ENCODE data around the gene RAD51B. TPM values are rescaled to one million over a fixed set of nuclear protein-coding genes. Genes with fewer than 3 reads are reported as not detected.

RAD51B gene
- total RNA-seq, 2 donors from 2014 or later, result 31.1 to 67.3 TPM

- ATAC-seq (no peak), DNase-seq (ENCODE audit: low spot score) (no peak)
- Mint-ChIP-seq H3K9me3 (no peaks in the 10 kb centered on the region), H3K4me3 (no peak overlapping the region), H3K27me3 (peaks cover 0 to 2% of the 10 kb centered on the region in 2 donors), H3K27ac (no peak overlapping the region), H3K4me1 (ENCODE audit: low read depth in 2 of 2) (peaks cover 0 to 5% of the 10 kb centered on the region in 2 donors), H3K36me3 (no peaks in the 10 kb centered on the region)
These were observed 853.2 kb downstream of the RAD51B start for GRCh38 chr14:68672609-68673285.

- no peaks in the 10 kb centered on the region for H3K9me3 Mint-ChIP-seq
- H3K27me3 Mint-ChIP-seq, result peaks cover 0 to 2% of the 10 kb centered on the region in 2 donors
- ATAC-seq (peak in 1 of 2 donors; percentile 26), DNase-seq (ENCODE audit: low spot score) (no peak)
- no peaks in the 10 kb centered on the region for H3K36me3 Mint-ChIP-seq
- H3K4me3 Mint-ChIP-seq, result no peak overlapping the region
- no peak overlapping the region for H3K27ac Mint-ChIP-seq
- peaks cover 0 to 5% of the 10 kb centered on the region in 2 donors for H3K4me1 Mint-ChIP-seq (ENCODE audit: low read depth in 2 of 2)
These were observed 853.9 kb downstream of the RAD51B start for GRCh38 chr14:68673464-68673863.

- H3K36me3 Mint-ChIP-seq, result no peaks in the 10 kb centered on the region
- no peak overlapping the region for H3K27ac Mint-ChIP-seq
- no peaks in the 10 kb centered on the region for H3K9me3 Mint-ChIP-seq
- H3K4me3 Mint-ChIP-seq, result no peak overlapping the region
- ATAC-seq, result no peak
- peaks cover 0 to 2% of the 10 kb centered on the region in 2 donors for H3K27me3 Mint-ChIP-seq
- DNase-seq (ENCODE audit: low spot score), result no peak
- H3K4me1 Mint-ChIP-seq (ENCODE audit: low read depth in 2 of 2), result peaks cover 0 to 6% of the 10 kb centered on the region in 2 donors
These were observed 855.1 kb downstream of the RAD51B start for GRCh38 chr14:68674538-68675232.

GRCh38 chr14:68675233-68675577 is 855.6 kb downstream of the RAD51B start:
- DNase-seq (ENCODE audit: low spot score) (no peak), ATAC-seq (no peak)
- no peak overlapping the region for H3K4me3 Mint-ChIP-seq
- H3K27me3 Mint-ChIP-seq, result peaks cover 0 to 2% of the 10 kb centered on the region in 2 donors
- H3K27ac Mint-ChIP-seq, result no peak overlapping the region
- no peaks in the 10 kb centered on the region for H3K36me3 Mint-ChIP-seq
- H3K4me1 Mint-ChIP-seq (ENCODE audit: low read depth in 2 of 2), result peaks cover 0 to 7% of the 10 kb centered on the region in 2 donors
- H3K9me3 Mint-ChIP-seq, result no peaks in the 10 kb centered on the region

GRCh38 chr14:68676511-68676943 is 856.9 kb downstream of the RAD51B start:
- H3K27ac Mint-ChIP-seq, result no peak overlapping the region
- no peak for ATAC-seq
- no peak for DNase-seq (ENCODE audit: low spot score)
- peaks cover 0 to under 1% of the 10 kb centered on the region in 2 donors for H3K27me3 Mint-ChIP-seq
- no peak overlapping the region for H3K4me3 Mint-ChIP-seq
- H3K9me3 Mint-ChIP-seq, result no peaks in the 10 kb centered on the region
- peaks cover 0 to 7% of the 10 kb centered on the region in 2 donors for H3K4me1 Mint-ChIP-seq (ENCODE audit: low read depth in 2 of 2)
- no peaks in the 10 kb centered on the region for H3K36me3 Mint-ChIP-seq

GRCh38 chr14:68677476-68677875 is 857.9 kb downstream of the RAD51B start:
- H3K4me1 Mint-ChIP-seq (ENCODE audit: low read depth in 2 of 2), result peaks cover 0 to 7% of the 10 kb centered on the region in 2 donors
- no peaks in the 10 kb centered on the region for H3K27me3 Mint-ChIP-seq
- H3K4me3 Mint-ChIP-seq, result no peak overlapping the region
- no peak overlapping the region for H3K27ac Mint-ChIP-seq
- H3K9me3 Mint-ChIP-seq, result no peaks in the 10 kb centered on the region
- DNase-seq (ENCODE audit: low spot score), result no peak
- ATAC-seq, result no peak
- H3K36me3 Mint-ChIP-seq, result no peaks in the 10 kb centered on the region

- no peaks in the 10 kb centered on the region for H3K27me3 Mint-ChIP-seq
- H3K9me3 Mint-ChIP-seq, result no peaks in the 10 kb centered on the region
- DNase-seq (ENCODE audit: low spot score), result no peak
- ATAC-seq, result no peak
- no peaks in the 10 kb centered on the region for H3K36me3 Mint-ChIP-seq
- no peak overlapping the region for H3K4me3 Mint-ChIP-seq
- peaks cover 3 to 9% of the 10 kb centered on the region in 2 donors for H3K4me1 Mint-ChIP-seq (ENCODE audit: low read depth in 2 of 2)
- H3K27ac Mint-ChIP-seq, result no peak overlapping the region
These were observed 858.3 kb downstream of the RAD51B start for GRCh38 chr14:68677901-68678300.

- no peak overlapping the region for H3K4me3 Mint-ChIP-seq
These were observed 858.9 kb downstream of the RAD51B start for GRCh38 chr14:68678471-68678870.

GRCh38 chr14:68679301-68679700 is 859.7 kb downstream of the RAD51B start:
- ATAC-seq (no peak), DNase-seq (ENCODE audit: low spot score) (no peak)
- Mint-ChIP-seq H3K27me3 (no peaks in the 10 kb centered on the region), H3K4me3 (no peak overlapping the region), H3K4me1 (ENCODE audit: low read depth in 2 of 2) (peaks cover 12 to 15% of the 10 kb centered on the region in 2 donors), H3K36me3 (no peaks in the 10 kb centered on the region), H3K9me3 (no peaks in the 10 kb centered on the region), H3K27ac (no peak overlapping the region)

More at GRCh38 chr14:68678471-68678870, 858.9 kb downstream of the RAD51B start:
- Mint-ChIP-seq H3K27me3 (no peaks in the 10 kb centered on the region), H3K4me1 (ENCODE audit: low read depth in 2 of 2) (peaks cover 7 to 12% of the 10 kb centered on the region in 2 donors), H3K36me3 (no peaks in the 10 kb centered on the region), H3K9me3 (no peaks in the 10 kb centered on the region), H3K27ac (no peak overlapping the region)
- no peak for ATAC-seq
- no peak for DNase-seq (ENCODE audit: low spot score)

GRCh38 chr14:68679746-68680467 is 860.3 kb downstream of the RAD51B start:
- no peaks in the 10 kb centered on the region for H3K36me3 Mint-ChIP-seq
- H3K4me1 Mint-ChIP-seq (ENCODE audit: low read depth in 2 of 2), result peaks cover 18 to 20% of the 10 kb centered on the region in 2 donors
- H3K27ac Mint-ChIP-seq, result no peak overlapping the region
- ATAC-seq, result no peak
- DNase-seq (ENCODE audit: low spot score), result no peak
- no peaks in the 10 kb centered on the region for H3K9me3 Mint-ChIP-seq
- no peak overlapping the region for H3K4me3 Mint-ChIP-seq
- H3K27me3 Mint-ChIP-seq, result no peaks in the 10 kb centered on the region

GRCh38 chr14:68680541-68681051 is 861.0 kb downstream of the RAD51B start:
- no peak overlapping the region for H3K27ac Mint-ChIP-seq

GRCh38 chr14:68681256-68682011 is 861.9 kb downstream of the RAD51B start:
- ATAC-seq (no peak), DNase-seq (ENCODE audit: low spot score) (no peak)
- Mint-ChIP-seq H3K4me1 (ENCODE audit: low read depth in 2 of 2) (peaks cover 33% of the 10 kb centered on the region in 2 donors), H3K36me3 (no peaks in the 10 kb centered on the region), H3K27me3 (no peaks in the 10 kb centered on the region), H3K4me3 (no peak overlapping the region), H3K27ac (peak overlapping the region in 1 of 2 donors; percentile 62), H3K9me3 (no peaks in the 10 kb centered on the region)

More at GRCh38 chr14:68680541-68681051, 861.0 kb downstream of the RAD51B start:
- no peaks in the 10 kb centered on the region for H3K36me3 Mint-ChIP-seq
- ATAC-seq, result no peak
- H3K4me3 Mint-ChIP-seq, result no peak overlapping the region
- H3K9me3 Mint-ChIP-seq, result no peaks in the 10 kb centered on the region
- DNase-seq (ENCODE audit: low spot score), result no peak
- no peaks in the 10 kb centered on the region for H3K27me3 Mint-ChIP-seq
- H3K4me1 Mint-ChIP-seq (ENCODE audit: low read depth in 2 of 2), result peaks cover 25 to 26% of the 10 kb centered on the region in 2 donors
